Measurements from ENCODE around the gene TSPAN18. TPM values are rescaled to one million over a fixed set of nuclear protein-coding genes. Genes with fewer than 3 reads are reported as not detected.

The TSPAN18 gene
- total and polyA plus RNA-seq, 2 donors from 2014 or later: 13.8 to 38.1 TPM

DNA sequence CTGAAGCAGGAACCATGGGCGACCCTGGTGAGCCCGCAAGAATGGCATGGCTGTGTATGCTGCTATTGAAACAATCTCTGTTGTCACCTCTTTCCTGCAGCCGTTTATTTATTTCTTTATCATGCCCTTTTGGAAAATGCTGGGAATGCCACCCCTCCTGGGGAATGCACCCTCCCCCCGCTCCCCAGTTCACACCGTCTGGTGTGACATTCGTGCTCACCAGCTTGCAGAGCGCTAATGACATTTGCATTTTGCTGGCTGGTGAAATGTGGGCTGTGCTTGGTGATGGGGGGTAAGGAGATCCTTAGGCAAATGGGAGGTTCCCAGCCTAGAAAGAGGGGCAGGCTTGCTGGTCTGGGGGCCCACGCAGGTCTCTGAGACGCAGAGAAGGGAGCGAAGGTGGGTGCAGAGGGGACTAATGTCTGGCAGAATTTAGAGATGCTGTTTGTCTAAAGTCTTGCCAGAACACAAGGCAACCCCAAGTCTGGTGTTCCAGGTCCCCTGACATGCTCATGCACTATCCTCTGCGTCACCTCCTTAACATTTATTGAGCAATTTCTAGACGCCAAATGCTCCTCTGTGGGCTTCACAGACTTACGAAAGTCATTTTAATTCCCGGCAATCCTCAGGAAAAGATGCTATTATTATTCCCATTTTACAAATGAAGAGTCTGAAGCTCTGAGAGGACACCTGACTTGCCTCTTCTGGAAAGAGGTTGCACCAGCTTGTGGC lies 132.2 kb downstream of the TSPAN18 start:
- Histone ChIP-seq H3K4me1 (ENCODE audit: control insufficient read depth in 2 of 3, insufficient read depth in 2 of 3, low read depth in 1 of 3, low read length in 3 of 3) (peaks cover 0 to 7% (median 0%) of the 10 kb centered on the region in 3 donors), H3K9ac (ENCODE audit: low read length in 3 of 3) (no peak overlapping the region), H3K27me3 (ENCODE audit: control insufficient read depth, insufficient read depth, low read length) (no peaks in the 10 kb centered on the region), H3K4me3 (ENCODE audit: low read length in 3 of 3) (no peak overlapping the region), H3K9me3 (ENCODE audit: control insufficient read depth in 2 of 3, insufficient read depth in 1 of 3, low read length in 3 of 3) (no peaks in the 10 kb centered on the region), H3K36me3 (ENCODE audit: control insufficient read depth in 2 of 3, insufficient read depth in 3 of 3, low read length in 3 of 3) (no peaks in the 10 kb centered on the region), H3K27ac (ENCODE audit: low read depth in 2 of 2, low read length in 2 of 2) (no peak overlapping the region)
- DNase-seq (peak in 2 of 5 donors; percentile 43), FAIRE-seq (no peak)
- TF ChIP-seq, protein P1, sequence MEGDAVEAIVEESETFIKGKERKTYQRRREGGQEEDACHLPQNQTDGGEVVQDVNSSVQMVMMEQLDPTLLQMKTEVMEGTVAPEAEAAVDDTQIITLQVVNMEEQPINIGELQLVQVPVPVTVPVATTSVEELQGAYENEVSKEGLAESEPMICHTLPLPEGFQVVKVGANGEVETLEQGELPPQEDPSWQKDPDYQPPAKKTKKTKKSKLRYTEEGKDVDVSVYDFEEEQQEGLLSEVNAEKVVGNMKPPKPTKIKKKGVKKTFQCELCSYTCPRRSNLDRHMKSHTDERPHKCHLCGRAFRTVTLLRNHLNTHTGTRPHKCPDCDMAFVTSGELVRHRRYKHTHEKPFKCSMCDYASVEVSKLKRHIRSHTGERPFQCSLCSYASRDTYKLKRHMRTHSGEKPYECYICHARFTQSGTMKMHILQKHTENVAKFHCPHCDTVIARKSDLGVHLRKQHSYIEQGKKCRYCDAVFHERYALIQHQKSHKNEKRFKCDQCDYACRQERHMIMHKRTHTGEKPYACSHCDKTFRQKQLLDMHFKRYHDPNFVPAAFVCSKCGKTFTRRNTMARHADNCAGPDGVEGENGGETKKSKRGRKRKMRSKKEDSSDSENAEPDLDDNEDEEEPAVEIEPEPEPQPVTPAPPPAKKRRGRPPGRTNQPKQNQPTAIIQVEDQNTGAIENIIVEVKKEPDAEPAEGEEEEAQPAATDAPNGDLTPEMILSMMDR (IDR thresholded peaks at IDR 0.05; ENCODE audit: borderline replicate concordance, extremely low read depth, insufficient read depth): no peak
- intact Hi-C loops (cut with DNase I): no loop called here

DNA sequence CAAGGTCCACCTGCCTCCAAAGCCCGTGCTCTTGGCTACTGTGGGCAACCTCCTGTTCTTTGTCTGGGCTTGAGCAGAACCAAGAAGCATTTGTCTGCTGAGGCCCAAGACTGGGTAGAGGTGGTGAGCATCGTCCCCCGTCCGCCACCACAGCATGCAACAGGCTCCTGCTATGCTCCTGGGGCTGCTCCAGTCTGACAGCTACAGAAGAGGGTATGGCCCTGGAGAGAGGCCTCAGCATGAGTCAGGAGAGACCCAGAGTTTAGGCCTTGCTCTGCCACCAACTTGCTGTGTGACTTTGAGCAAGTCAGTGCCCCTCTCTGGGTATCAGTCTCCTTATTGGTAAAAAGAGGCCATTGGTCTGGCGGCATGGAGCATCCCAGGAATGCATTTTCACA lies 132.8 kb downstream of the TSPAN18 start:
- Histone ChIP-seq H3K4me1 (ENCODE audit: control insufficient read depth in 2 of 3, insufficient read depth in 2 of 3, low read depth in 1 of 3, low read length in 3 of 3) (peaks cover 0 to 7% (median 0%) of the 10 kb centered on the region in 3 donors), H3K9me3 (ENCODE audit: control insufficient read depth in 2 of 3, insufficient read depth in 1 of 3, low read length in 3 of 3) (no peaks in the 10 kb centered on the region), H3K27me3 (ENCODE audit: control insufficient read depth, insufficient read depth, low read length) (no peaks in the 10 kb centered on the region), H3K4me3 (ENCODE audit: low read length in 3 of 3) (no peak overlapping the region), H3K27ac (ENCODE audit: low read depth in 2 of 2, low read length in 2 of 2) (no peak overlapping the region), H3K9ac (ENCODE audit: low read length in 3 of 3) (no peak overlapping the region), H3K36me3 (ENCODE audit: control insufficient read depth in 2 of 3, insufficient read depth in 3 of 3, low read length in 3 of 3) (no peaks in the 10 kb centered on the region)
- FAIRE-seq (no peak), DNase-seq (peak in 1 of 5 donors; percentile 45)
- TF ChIP-seq, protein P1 (IDR thresholded peaks at IDR 0.05; ENCODE audit: borderline replicate concordance, extremely low read depth, insufficient read depth): no peak
- intact Hi-C loops (cut with DNase I): no loop called here

DNA sequence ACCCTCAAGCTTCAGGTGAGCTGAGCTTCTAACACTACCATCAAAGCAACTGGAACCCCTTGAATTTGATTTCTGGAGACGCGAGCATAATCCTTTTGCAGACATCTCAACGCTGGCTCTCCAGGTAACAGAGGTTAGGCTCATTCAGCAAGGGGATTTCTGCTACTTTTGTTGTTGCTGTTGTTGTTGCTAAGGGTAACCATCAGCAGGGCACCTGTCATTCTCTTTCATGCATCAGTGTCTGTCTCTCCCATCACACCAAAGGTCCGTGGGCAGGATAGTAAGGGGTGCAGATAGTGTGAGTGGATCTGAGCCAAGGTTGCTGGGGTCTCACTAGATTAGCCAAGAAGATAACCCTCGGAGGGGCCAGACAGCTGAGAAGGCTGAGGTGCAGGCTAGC lies 133.6 kb downstream of the TSPAN18 start:
- H3K4me3 ChIP-seq (ENCODE audit: low read length in 3 of 3): no peak overlapping the region
- peaks cover 0 to 7% (median 0%) of the 10 kb centered on the region in 3 donors for H3K4me1 ChIP-seq (ENCODE audit: control insufficient read depth in 2 of 3, insufficient read depth in 2 of 3, low read depth in 1 of 3, low read length in 3 of 3)
- no peak overlapping the region for H3K27ac ChIP-seq (ENCODE audit: low read depth in 2 of 2, low read length in 2 of 2)
- TF ChIP-seq, protein P1 (IDR thresholded peaks at IDR 0.05; ENCODE audit: borderline replicate concordance, extremely low read depth, insufficient read depth): no peak
- no peaks in the 10 kb centered on the region for H3K36me3 ChIP-seq (ENCODE audit: control insufficient read depth in 2 of 3, insufficient read depth in 3 of 3, low read length in 3 of 3)
- intact Hi-C loops (cut with DNase I): no loop called here
- no peaks in the 10 kb centered on the region for H3K9me3 ChIP-seq (ENCODE audit: control insufficient read depth in 2 of 3, insufficient read depth in 1 of 3, low read length in 3 of 3)
- no peaks in the 10 kb centered on the region for H3K27me3 ChIP-seq (ENCODE audit: control insufficient read depth, insufficient read depth, low read length)
- no peak for FAIRE-seq
- H3K9ac ChIP-seq (ENCODE audit: low read length in 3 of 3): no peak overlapping the region
- peak in 1 of 5 donors; percentile 31 for DNase-seq
